ENCODE measurements around the gene OTOP3. TPM values are rescaled to one million over a fixed set of nuclear protein-coding genes. Genes with fewer than 3 reads are reported as not detected.

The OTOP3 gene
- total RNA-seq, 1 donor from 2014 or later: not detected

- Mint-ChIP-seq H3K36me3 (ENCODE audit: low read depth, unreplicated experiment) (peaks cover 1% of the 10 kb centered on the region), H3K27ac (ENCODE audit: unreplicated experiment) (peak overlapping the region; percentile 72)
These were observed 35.6 kb downstream of the OTOP3 start for GRCh38 chr17:74971069-74971841.

GRCh38 chr17:74971842-74972106 is 36.1 kb downstream of the OTOP3 start:
- Mint-ChIP-seq H3K4me3 (ENCODE audit: unreplicated experiment) (peak overlapping the region; percentile 92), H3K27me3 (ENCODE audit: unreplicated experiment) (peaks cover 12% of the 10 kb centered on the region), H3K36me3 (ENCODE audit: low read depth, unreplicated experiment) (no peaks in the 10 kb centered on the region), H3K9me3 (ENCODE audit: unreplicated experiment) (no peaks in the 10 kb centered on the region), H3K27ac (ENCODE audit: unreplicated experiment) (no peak overlapping the region), H3K4me1 (ENCODE audit: unreplicated experiment) (peaks cover 27% of the 10 kb centered on the region)
- no peak for DNase-seq (ENCODE audit: low spot score)
- TF ChIP-seq CTCF (IDR thresholded peaks at IDR 0.05; ENCODE audit: unreplicated experiment): no peak

More at GRCh38 chr17:74971069-74971841, 35.6 kb downstream of the OTOP3 start:
- TF ChIP-seq CTCF (IDR thresholded peaks at IDR 0.05; ENCODE audit: unreplicated experiment): no peak
- peaks cover 29% of the 10 kb centered on the region for H3K4me1 Mint-ChIP-seq (ENCODE audit: unreplicated experiment)
- peaks cover 12% of the 10 kb centered on the region for H3K27me3 Mint-ChIP-seq (ENCODE audit: unreplicated experiment)
- no peak for DNase-seq (ENCODE audit: low spot score)
- H3K9me3 Mint-ChIP-seq (ENCODE audit: unreplicated experiment): no peaks in the 10 kb centered on the region
- H3K4me3 Mint-ChIP-seq (ENCODE audit: unreplicated experiment): peak overlapping the region; percentile 92

GRCh38 chr17:74972107-74972972 is 36.6 kb downstream of the OTOP3 start, which contains the start of gene HID1:
TSS of gene HID1 (minus strand) at chr17:74972759. CDS start at chr17:74972656, 103 bp downstream.
- Mint-ChIP-seq H3K4me3 (ENCODE audit: unreplicated experiment) (peak within 1 kb of the TSS; percentile 92), H3K4me1 (ENCODE audit: unreplicated experiment) (peaks cover 27% of the 10 kb centered on the region), H3K27me3 (ENCODE audit: unreplicated experiment) (peaks cover 12% of the 10 kb centered on the region), H3K9me3 (ENCODE audit: unreplicated experiment) (no peaks in the 10 kb centered on the region), H3K27ac (ENCODE audit: unreplicated experiment) (peak within 1 kb of the TSS; percentile 77), H3K36me3 (ENCODE audit: low read depth, unreplicated experiment) (no peaks in the 10 kb centered on the region)
- no peak for TF ChIP-seq CTCF (IDR thresholded peaks at IDR 0.05; ENCODE audit: unreplicated experiment)
- peak; percentile 76 for DNase-seq (ENCODE audit: low spot score)

- Mint-ChIP-seq H3K4me1 (ENCODE audit: unreplicated experiment) (peaks cover 27% of the 10 kb centered on the region), H3K27me3 (ENCODE audit: unreplicated experiment) (peaks cover 15% of the 10 kb centered on the region), H3K27ac (ENCODE audit: unreplicated experiment) (peak overlapping the region; percentile 77), H3K36me3 (ENCODE audit: low read depth, unreplicated experiment) (no peaks in the 10 kb centered on the region), H3K9me3 (ENCODE audit: unreplicated experiment) (no peaks in the 10 kb centered on the region), H3K4me3 (ENCODE audit: unreplicated experiment) (peak overlapping the region; percentile 88)
- DNase-seq (ENCODE audit: low spot score): no peak
- no peak for TF ChIP-seq CTCF (IDR thresholded peaks at IDR 0.05; ENCODE audit: unreplicated experiment)
These were observed 37.3 kb downstream of the OTOP3 start for GRCh38 chr17:74972973-74973328.

GRCh38 chr17:74975943-74976342 is 40.2 kb downstream of the OTOP3 start:
- no peak overlapping the region for H3K27ac Mint-ChIP-seq (ENCODE audit: unreplicated experiment)
- no peaks in the 10 kb centered on the region for H3K9me3 Mint-ChIP-seq (ENCODE audit: unreplicated experiment)
- H3K4me3 Mint-ChIP-seq (ENCODE audit: unreplicated experiment): no peak overlapping the region
- DNase-seq (ENCODE audit: low spot score): no peak
- H3K36me3 Mint-ChIP-seq (ENCODE audit: low read depth, unreplicated experiment): no peaks in the 10 kb centered on the region
- no peak for TF ChIP-seq CTCF (IDR thresholded peaks at IDR 0.05; ENCODE audit: unreplicated experiment)
- peaks cover 11% of the 10 kb centered on the region for H3K4me1 Mint-ChIP-seq (ENCODE audit: unreplicated experiment)
- H3K27me3 Mint-ChIP-seq (ENCODE audit: unreplicated experiment): peaks cover 12% of the 10 kb centered on the region
